Tibial nerve (tissue), 4 donors: ENCODE measurements around the gene AEBP1.

ENCODE experiments used
- EP300 ChIP-seq, 2 donors: sonication (generic); formaldehyde crosslinking; IDR thresholded peaks; one replicate each; pipeline ENCODE4 v1.6.1; 2017; ENCODE audit warnings: antibody characterized with exemption in 2 of 2, mild to moderate bottlenecking in 1 of 2
- POLR2A ChIP-seq, 2 donors: fragments of 450-650 bp; IDR thresholded peaks; one replicate each; pipeline ENCODE4 v1.6.1; 2017; ENCODE audit warnings: antibody characterized with exemption in 2 of 2, mild to moderate bottlenecking in 2 of 2, moderate library complexity in 2 of 2
- TF ChIP-seq, protein P1 (sequence below), 5 experiments: fragments of 200-600 bp in 3 of 5; fragments of 450-650 bp in 2 of 5; sonication (generic) in 3 of 5; IDR thresholded peaks; one replicate each; pipeline ENCODE4 v1.5.1; 2016 to 2019; ENCODE audit warnings: antibody characterized with exemption in 5 of 5, mild to moderate bottlenecking in 3 of 5, moderate library complexity in 2 of 5

DNA sequence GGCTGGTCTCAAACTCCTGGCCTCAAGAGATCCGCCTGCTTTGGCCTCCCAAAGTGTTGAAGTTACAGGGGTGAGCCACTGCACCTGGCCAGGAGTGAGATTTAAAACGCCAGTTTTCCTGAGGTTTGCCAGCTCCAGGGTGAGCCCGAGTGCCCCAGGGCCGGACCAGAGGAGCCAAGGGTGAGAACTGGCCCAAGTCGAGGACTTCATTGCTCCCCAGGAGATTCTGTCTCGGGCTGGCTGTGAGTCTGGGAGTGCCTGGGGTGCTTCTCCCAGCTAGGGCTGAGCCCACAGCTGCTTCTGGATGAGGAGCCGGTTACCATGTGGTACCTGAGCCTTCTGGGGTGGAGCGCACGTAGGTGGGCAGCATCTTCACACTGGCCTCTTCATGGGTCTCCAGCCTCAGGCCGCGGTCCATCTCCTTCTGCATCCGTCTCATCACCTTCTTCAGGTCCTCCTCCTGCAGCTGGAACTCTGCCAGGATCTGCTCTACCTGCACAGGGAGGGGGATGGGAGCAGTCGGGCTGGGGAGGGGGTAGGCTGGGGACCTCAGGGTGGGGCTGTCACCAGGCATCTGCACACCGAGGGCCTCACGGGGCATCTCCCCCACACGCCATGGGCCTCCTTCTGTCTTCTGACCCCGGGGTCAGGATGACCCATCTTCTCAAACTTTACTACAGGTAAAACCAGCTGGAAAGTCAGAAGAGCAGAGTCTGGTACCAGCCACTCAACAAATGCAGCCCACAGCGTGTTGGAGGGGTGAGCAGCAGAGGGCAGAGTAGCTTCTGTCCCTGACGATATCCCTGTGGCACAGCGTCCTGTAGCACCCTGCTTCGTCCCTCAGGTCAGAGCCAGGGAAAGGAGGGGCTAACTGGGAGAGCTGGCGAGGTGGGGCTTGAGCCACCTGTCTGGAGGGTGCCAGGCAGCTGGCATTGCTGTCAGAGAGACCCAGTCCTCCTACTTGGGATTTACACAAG is 49.1 kb downstream of the AEBP1 start:
- TF ChIP-seq, protein P1, sequence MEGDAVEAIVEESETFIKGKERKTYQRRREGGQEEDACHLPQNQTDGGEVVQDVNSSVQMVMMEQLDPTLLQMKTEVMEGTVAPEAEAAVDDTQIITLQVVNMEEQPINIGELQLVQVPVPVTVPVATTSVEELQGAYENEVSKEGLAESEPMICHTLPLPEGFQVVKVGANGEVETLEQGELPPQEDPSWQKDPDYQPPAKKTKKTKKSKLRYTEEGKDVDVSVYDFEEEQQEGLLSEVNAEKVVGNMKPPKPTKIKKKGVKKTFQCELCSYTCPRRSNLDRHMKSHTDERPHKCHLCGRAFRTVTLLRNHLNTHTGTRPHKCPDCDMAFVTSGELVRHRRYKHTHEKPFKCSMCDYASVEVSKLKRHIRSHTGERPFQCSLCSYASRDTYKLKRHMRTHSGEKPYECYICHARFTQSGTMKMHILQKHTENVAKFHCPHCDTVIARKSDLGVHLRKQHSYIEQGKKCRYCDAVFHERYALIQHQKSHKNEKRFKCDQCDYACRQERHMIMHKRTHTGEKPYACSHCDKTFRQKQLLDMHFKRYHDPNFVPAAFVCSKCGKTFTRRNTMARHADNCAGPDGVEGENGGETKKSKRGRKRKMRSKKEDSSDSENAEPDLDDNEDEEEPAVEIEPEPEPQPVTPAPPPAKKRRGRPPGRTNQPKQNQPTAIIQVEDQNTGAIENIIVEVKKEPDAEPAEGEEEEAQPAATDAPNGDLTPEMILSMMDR (IDR thresholded peaks at IDR 0.05), result no peak
- TF ChIP-seq EP300 (IDR thresholded peaks at IDR 0.05) (no peak), POLR2A (IDR thresholded peaks at IDR 0.05) (no peak)
